OCI-LY7 (cell line): ENCODE measurements around the gene DROSHA.

Source experiments
- EZH2phosphoT487 ChIP-seq: fragments of 200-600 bp; sonication (generic); IDR thresholded peaks from 2 replicates; pipeline ENCODE4 v1.6.1; 2018; ENCODE audit warnings: low read depth, borderline replicate concordance, mild to moderate bottlenecking, mixed run types, antibody characterized with exemption, low read length, moderate library complexity, mixed read lengths
- TF ChIP-seq, protein P1 (sequence below): fragments of 200-600 bp; sonication (generic); conservative IDR thresholded peaks from 2 replicates; pipeline ENCODE4 v1.5.1; 2014; ENCODE audit warnings: mild to moderate bottlenecking, antibody characterized with exemption, low read length, moderate library complexity, mixed read lengths

DNA sequence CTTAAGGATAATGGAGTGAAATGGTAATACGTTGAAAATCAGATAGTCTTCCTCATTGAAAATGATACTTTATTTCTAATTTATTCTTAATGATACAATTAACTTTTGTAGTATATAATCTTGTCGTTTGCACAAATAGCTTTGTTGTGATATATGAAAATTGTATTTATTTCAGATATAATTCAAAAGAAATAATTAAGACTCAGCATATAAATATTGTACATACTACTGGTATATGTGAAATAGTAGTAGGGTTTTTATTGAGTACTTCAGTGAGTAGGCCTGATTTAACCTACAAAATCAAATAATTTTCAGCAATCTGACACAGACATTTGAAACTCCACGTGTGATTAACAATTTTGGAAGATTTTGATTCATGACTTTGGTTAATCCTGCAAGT, 5.0 kb upstream of the DROSHA start:
- TF ChIP-seq, protein P1, sequence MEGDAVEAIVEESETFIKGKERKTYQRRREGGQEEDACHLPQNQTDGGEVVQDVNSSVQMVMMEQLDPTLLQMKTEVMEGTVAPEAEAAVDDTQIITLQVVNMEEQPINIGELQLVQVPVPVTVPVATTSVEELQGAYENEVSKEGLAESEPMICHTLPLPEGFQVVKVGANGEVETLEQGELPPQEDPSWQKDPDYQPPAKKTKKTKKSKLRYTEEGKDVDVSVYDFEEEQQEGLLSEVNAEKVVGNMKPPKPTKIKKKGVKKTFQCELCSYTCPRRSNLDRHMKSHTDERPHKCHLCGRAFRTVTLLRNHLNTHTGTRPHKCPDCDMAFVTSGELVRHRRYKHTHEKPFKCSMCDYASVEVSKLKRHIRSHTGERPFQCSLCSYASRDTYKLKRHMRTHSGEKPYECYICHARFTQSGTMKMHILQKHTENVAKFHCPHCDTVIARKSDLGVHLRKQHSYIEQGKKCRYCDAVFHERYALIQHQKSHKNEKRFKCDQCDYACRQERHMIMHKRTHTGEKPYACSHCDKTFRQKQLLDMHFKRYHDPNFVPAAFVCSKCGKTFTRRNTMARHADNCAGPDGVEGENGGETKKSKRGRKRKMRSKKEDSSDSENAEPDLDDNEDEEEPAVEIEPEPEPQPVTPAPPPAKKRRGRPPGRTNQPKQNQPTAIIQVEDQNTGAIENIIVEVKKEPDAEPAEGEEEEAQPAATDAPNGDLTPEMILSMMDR = no peak
- TF ChIP-seq EZH2phosphoT487 = no peak
